ENCODE data around the gene DPYSL3. TPM values are rescaled to one million over a fixed set of nuclear protein-coding genes. Genes with fewer than 3 reads are reported as not detected.

Gene DPYSL3
- total and polyA plus RNA-seq, 4 donors: 0.35 to 3.6 (median 1.7) TPM

DNA sequence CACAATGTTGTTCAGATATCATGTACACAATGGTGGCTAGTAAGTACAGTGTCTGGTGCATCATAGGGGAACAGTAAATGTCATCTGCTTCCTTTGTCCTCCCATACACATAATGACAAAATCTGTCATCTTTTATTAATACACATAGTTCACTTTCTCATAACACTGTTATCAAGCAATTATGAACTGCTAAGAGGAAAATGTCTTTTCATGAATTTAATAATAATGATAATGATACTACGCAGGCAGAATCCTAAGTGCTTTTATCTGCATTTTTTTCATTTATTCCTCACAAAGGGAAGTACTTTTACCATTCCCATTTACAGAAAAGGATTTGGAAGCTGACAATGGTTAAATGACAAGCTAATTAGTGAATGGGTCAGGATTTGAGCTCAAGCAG is 35.7 kb downstream of the DPYSL3 start (continued):
- TF ChIP-seq, protein P1, sequence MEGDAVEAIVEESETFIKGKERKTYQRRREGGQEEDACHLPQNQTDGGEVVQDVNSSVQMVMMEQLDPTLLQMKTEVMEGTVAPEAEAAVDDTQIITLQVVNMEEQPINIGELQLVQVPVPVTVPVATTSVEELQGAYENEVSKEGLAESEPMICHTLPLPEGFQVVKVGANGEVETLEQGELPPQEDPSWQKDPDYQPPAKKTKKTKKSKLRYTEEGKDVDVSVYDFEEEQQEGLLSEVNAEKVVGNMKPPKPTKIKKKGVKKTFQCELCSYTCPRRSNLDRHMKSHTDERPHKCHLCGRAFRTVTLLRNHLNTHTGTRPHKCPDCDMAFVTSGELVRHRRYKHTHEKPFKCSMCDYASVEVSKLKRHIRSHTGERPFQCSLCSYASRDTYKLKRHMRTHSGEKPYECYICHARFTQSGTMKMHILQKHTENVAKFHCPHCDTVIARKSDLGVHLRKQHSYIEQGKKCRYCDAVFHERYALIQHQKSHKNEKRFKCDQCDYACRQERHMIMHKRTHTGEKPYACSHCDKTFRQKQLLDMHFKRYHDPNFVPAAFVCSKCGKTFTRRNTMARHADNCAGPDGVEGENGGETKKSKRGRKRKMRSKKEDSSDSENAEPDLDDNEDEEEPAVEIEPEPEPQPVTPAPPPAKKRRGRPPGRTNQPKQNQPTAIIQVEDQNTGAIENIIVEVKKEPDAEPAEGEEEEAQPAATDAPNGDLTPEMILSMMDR (IDR thresholded peaks at IDR 0.05; ENCODE audit: low read depth, low read length, missing input control): no peak
- no peak for TF ChIP-seq NR2F2 (IDR thresholded peaks at IDR 0.05)
- TF ChIP-seq HNF4G (IDR thresholded peaks at IDR 0.05): no peak
- no peak for TF ChIP-seq RXRA (IDR thresholded peaks at IDR 0.05)

DNA sequence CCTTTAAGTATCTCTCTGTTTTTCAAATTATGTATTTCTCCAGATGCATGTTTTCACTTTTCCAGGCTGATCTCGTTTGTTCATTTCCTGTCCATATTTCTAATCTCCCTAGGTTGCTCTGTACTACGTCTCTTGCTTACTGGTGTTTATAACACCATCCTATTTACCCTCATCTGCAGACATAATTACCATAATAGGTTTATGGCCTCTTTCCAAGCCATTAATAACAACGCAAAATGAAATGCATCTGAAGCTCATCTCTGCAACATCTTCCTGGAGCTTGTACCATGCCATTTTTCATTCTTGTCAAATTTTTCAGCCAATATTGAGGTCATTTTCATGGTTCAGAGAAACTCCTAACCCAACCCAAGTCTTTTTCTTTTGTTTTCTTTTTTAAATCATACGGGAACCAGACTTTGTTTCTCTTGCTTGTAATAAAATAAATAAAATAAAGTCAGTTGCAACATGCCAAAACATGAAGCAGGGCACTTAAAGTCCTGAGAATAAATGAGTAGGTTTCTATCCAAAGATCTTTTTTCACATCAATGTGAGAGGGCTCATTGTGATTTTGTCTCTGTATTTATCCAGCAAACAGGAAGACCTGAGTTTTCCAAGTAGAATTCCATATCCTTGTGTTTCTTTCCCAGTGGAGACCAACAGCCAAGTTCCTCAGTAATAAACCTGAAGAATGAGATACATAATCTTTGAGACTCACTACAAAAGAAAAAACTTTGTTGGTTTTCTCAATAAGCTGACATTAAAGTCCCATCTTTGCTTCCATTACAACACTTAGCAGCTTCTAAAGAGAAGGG is 37.0 kb downstream of the DPYSL3 start:
- H3K27ac ChIP-seq (ENCODE audit: low read depth in 1 of 2, low read length in 2 of 2): peak overlapping the region in 1 of 2 donors; percentile 20
- H3K36me3 ChIP-seq (ENCODE audit: control insufficient read depth in 4 of 4, insufficient read depth in 3 of 4, low read depth in 1 of 4, low read length in 3 of 4): no peaks in the 10 kb centered on the region
- H3K4me3 ChIP-seq (ENCODE audit: low read depth in 1 of 3, low read length in 3 of 3): no peak overlapping the region
- no peak for DNase-seq (ENCODE audit: low spot score)
- no peak overlapping the region for H3K9ac ChIP-seq (ENCODE audit: low read depth in 1 of 2, low read length in 2 of 2)
- no peaks in the 10 kb centered on the region for H3K9me3 ChIP-seq (ENCODE audit: control insufficient read depth in 4 of 4, low read length in 3 of 4)
- TF ChIP-seq, protein P2, sequence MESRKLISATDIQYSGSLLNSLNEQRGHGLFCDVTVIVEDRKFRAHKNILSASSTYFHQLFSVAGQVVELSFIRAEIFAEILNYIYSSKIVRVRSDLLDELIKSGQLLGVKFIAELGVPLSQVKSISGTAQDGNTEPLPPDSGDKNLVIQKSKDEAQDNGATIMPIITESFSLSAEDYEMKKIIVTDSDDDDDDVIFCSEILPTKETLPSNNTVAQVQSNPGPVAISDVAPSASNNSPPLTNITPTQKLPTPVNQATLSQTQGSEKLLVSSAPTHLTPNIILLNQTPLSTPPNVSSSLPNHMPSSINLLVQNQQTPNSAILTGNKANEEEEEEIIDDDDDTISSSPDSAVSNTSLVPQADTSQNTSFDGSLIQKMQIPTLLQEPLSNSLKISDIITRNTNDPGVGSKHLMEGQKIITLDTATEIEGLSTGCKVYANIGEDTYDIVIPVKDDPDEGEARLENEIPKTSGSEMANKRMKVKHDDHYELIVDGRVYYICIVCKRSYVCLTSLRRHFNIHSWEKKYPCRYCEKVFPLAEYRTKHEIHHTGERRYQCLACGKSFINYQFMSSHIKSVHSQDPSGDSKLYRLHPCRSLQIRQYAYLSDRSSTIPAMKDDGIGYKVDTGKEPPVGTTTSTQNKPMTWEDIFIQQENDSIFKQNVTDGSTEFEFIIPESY (IDR thresholded peaks at IDR 0.05): no peak
- TF ChIP-seq RXRA (IDR thresholded peaks at IDR 0.05) (no peak), NR2F2 (IDR thresholded peaks at IDR 0.05) (no peak), HNF4A (conservative IDR thresholded peaks at IDR 0.05) (no peak), JUND (IDR thresholded peaks at IDR 0.05) (no peak), HNF4G (IDR thresholded peaks at IDR 0.05) (no peak), YY1 (IDR thresholded peaks at IDR 0.05) (no peak), SP1 (IDR thresholded peaks at IDR 0.05) (no peak), GABPA (IDR thresholded peaks at IDR 0.05 in 1 of 2, conservative IDR thresholded peaks at IDR 0.05 in 1 of 2) (no peak), RAD21 (IDR thresholded peaks at IDR 0.05) (no peak), EGR1 (IDR thresholded peaks at IDR 0.05; ENCODE audit: low read depth in 2 of 2) (no peak), TAF1 (conservative IDR thresholded peaks at IDR 0.05) (no peak), FOXA1 (IDR thresholded peaks at IDR 0.05) (no peak), FOXA2 (IDR thresholded peaks at IDR 0.05) (no peak)
- TF ChIP-seq, protein P1 (IDR thresholded peaks at IDR 0.05; ENCODE audit: low read depth, low read length, missing input control): no peak
- TF ChIP-seq, protein P3, sequence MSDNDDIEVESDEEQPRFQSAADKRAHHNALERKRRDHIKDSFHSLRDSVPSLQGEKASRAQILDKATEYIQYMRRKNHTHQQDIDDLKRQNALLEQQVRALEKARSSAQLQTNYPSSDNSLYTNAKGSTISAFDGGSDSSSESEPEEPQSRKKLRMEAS (IDR thresholded peaks at IDR 0.05): no peak
- TF ChIP-seq, protein P4, sequence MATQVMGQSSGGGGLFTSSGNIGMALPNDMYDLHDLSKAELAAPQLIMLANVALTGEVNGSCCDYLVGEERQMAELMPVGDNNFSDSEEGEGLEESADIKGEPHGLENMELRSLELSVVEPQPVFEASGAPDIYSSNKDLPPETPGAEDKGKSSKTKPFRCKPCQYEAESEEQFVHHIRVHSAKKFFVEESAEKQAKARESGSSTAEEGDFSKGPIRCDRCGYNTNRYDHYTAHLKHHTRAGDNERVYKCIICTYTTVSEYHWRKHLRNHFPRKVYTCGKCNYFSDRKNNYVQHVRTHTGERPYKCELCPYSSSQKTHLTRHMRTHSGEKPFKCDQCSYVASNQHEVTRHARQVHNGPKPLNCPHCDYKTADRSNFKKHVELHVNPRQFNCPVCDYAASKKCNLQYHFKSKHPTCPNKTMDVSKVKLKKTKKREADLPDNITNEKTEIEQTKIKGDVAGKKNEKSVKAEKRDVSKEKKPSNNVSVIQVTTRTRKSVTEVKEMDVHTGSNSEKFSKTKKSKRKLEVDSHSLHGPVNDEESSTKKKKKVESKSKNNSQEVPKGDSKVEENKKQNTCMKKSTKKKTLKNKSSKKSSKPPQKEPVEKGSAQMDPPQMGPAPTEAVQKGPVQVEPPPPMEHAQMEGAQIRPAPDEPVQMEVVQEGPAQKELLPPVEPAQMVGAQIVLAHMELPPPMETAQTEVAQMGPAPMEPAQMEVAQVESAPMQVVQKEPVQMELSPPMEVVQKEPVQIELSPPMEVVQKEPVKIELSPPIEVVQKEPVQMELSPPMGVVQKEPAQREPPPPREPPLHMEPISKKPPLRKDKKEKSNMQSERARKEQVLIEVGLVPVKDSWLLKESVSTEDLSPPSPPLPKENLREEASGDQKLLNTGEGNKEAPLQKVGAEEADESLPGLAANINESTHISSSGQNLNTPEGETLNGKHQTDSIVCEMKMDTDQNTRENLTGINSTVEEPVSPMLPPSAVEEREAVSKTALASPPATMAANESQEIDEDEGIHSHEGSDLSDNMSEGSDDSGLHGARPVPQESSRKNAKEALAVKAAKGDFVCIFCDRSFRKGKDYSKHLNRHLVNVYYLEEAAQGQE (IDR thresholded peaks at IDR 0.05): no peak
- TF ChIP-seq, protein P5, sequence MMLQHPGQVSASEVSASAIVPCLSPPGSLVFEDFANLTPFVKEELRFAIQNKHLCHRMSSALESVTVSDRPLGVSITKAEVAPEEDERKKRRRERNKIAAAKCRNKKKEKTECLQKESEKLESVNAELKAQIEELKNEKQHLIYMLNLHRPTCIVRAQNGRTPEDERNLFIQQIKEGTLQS (IDR thresholded peaks at IDR 0.05): no peak
- 56% methylated on average over 4 of the region's 4 CpGs for WGBS
- H3K27me3 ChIP-seq (ENCODE audit: control insufficient read depth in 4 of 4, insufficient read depth in 4 of 4, low read length in 3 of 4): peaks cover 0 to 8% (median 0%) of the 10 kb centered on the region in 4 donors
- H3K4me1 ChIP-seq (ENCODE audit: control insufficient read depth in 4 of 4, insufficient read depth in 4 of 4, low read length in 3 of 4): no peaks in the 10 kb centered on the region

Measured in liver (tissue), 9 donors.